ENCODE data around the gene LAMTOR2.
"Not testable (repeated sequence)": the region's sequence is repeated elsewhere in the genome, so short reads cannot be mapped to it uniquely, and the experiment has no call there.

Gene LAMTOR2

DNA sequence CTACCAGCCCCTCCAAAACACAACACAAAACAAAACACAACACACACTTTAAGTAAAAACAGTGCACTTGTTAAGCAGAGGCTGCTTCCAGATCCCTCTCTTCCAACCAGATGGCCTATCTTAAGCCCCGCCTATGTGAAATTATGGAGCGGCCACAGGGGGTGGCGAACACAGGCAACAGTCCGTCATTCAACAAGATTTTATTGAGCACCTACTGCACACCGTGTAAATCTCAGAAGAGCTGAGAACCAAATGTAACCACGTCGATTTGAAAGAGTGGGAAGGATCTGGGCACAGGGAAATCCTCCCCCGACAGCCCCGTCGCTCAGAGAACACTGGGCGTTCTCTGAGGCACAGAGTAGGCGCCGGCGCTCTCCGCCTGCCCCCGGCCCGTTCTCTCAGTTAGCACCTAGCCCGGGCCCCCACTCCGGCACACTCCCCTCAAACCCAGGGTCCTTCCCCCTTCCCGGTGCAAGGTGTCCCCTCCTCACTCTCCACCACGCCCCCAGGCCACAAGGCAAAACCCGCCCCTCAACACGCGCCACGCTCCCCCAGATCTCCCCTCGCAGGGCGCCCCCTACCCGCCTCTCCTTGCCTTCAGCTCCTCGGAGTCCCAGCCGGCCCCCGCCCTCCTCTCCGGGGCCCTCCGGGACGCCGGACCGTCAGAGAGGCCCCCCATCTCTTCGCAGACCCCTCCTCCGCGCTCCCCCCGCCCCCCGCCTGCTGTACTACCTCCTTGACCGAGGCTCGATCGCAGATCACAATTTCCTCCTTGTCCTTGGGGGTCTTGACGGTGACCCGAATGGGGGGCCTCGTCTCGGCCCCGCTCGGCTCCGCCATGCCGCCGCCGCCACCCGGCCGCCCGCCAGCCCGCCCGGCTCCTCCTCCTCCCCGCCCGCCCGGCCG lies 1.5 kb upstream of the LAMTOR2 start:
- DNase-seq (ENCODE audit: low spot score) = peak; percentile 40

DNA sequence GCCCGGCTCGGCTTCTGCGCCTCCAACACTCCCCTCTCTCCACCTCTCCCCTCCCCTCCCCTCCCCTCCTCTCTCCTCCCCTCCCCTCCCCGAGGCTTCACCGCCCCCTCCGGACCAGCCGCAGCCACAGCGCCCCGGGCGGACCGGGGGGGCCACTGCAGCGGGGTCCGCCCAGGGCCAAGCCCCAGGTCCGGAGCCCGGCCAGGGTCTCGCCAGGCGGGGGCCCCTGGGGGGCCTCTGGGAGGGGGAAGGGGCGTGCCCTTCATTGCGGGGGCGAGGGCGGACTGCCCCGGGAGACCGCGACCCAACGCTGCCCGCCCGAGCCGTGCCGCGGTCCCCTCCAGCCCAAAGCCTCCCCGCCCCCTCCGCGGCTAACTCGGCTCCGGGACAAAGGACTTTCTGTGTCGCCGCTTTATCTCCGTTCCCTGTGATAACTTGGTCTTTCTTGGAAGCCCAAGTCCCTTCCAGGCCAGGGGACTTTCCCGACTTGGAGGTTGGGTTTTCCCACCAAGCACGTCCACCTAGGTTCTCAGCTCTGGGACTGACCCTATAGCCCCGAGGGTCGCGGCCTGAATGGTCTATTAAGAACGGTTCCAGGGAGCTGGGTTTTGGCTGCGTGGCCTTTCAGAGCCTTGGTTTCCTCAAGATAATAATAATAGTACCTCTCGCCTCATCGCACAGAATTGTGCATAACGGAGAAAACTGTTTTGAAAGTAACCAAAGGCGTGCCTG lies 648 bp upstream of the LAMTOR2 start, which contains the start of gene UBQLN4:
Gene UBQLN4 (minus strand): TSS at position 31 of the 732 bp plus-strand sequence. CDS start 97 bp downstream, outside the sequence.
- DNase-seq (ENCODE audit: low spot score) = peak; percentile 86

DNA sequence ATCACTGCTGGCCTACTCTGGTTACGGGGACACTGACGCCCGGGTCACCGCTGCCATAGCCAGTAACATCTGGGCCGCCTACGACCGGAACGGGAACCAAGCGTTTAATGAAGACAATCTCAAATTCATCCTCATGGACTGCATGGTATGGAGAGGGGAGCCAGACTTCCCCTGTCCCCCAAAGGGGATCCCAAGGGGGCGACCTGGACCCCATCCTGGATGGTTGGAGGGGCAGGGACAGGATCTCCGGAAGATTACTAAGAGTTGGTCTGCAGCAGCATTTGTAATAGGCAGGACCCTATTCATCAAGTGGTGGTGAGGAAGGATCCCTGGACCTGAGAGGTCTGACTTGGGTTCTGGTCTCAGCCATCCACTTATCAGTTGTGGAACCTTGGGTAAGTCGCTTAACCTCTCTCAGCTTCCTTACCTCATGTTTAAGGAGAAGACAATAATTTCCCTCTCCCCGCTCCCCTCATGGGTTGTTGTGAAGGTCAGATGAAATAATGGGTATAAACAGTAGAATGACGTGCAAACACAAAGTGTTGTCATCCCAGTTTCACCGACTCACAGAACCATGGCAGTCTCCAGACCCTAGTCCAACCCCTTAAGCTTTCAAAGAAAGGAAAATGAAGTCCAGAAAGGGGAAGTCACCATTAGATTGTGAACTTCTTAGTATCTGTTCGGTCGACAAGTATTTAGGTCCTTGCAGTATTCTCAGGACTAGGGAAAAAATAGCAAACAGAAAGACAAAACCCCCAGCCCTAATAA lies 883 bp downstream of the LAMTOR2 start:
- DNase-seq (ENCODE audit: low spot score) = no peak

DNA sequence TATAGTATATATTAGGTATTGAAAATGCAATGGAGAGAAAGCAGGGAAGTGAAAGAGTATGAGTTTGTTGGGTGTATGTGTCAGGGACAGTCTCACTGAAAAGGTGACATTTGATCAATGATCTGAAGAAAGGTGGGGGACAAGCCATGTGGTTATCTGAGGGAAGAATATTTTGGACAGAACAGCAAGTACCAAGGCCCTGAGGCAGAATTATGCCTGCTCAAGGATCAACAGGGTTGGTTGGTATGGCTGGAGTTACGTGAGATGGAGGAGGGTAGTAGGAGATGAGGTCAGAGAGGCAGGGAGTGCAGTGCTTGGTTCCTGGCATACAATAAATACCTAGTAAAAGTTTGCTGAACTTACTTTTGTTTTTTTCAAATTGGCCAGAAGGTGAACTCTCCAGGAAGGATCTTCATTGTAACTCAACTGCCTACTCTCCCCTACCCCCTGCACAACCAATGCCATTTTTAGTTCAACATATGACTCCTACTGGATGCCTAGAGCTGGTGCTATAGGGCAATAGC lies 1.8 kb downstream of the LAMTOR2 start:
- DNase-seq (ENCODE audit: low spot score) = no peak

DNA sequence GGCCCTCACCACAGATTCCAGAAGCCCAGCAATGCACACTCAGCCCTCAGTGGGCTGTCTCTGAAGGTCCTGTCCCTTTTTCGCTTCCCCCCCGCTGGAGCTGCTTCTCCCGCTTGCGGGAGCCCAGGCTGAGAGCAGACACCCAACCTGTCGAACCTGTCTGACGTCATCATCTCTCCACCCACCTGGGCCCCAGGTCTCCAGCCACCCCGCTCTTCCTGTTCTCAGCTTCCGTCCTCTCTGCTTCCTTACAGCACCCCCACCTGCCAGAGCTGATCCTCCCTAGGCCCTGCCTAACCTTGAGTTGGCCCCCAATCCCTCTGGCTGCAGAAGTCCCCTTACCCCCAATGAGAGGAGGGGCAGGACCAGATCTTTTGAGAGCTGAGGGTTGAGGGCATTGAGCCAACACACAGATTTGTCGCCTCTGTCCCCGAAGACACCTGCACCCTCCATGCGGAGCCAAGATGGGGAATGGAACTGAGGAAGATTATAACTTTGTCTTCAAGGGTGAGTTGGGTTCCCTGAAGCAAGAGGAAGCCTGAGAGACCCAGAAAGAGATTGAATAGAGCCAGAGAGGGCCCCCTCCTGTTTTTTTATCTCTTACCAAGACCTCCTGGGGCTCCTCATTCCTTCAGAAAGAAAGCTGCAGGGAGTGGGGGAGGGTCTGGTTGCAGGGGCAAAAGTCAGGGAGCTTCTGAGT lies 6.5 kb downstream of the LAMTOR2 start, which contains the start of gene RAB25:
Gene RAB25 (plus strand): TSS at position 224 of the 700 bp plus-strand sequence. CDS start 241 bp downstream, at position 465.
- DNase-seq (ENCODE audit: low spot score) = no peak

DNA sequence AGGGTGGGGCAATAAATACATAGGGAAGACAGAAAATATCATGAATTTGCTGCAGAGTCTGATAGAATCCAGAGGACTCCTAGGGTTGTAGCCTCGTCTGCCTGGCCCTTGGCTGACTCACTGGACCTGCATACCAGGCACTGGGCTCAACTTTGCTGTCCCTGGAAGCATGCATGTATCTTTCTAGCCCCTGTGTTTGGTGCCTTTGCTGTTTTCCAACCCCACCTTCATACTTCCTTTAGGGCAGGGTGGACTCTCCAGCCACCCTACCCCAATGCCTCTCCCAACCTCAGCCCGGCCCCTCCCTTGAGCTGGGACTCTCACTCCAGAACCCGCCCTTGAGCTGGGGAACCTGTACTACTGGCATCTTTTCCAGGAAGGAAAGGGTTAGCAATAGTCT lies 7.6 kb downstream of the LAMTOR2 start:
- no peak for DNase-seq (ENCODE audit: low spot score)

DNA sequence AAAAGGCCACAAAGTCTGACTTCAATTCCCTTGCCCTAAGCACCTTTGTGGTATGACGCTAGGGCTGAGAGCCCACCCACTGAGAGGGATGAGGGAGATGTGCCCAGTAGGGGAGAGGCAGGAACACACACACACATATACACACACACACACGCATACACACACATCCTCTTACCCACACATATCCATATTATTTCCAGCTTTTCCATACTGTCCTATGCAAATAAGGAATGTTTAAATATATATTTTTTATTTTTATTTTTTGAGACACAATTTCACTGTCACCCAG lies 9.4 kb downstream of the LAMTOR2 start:
- no peak for DNase-seq (ENCODE audit: low spot score)

DNA sequence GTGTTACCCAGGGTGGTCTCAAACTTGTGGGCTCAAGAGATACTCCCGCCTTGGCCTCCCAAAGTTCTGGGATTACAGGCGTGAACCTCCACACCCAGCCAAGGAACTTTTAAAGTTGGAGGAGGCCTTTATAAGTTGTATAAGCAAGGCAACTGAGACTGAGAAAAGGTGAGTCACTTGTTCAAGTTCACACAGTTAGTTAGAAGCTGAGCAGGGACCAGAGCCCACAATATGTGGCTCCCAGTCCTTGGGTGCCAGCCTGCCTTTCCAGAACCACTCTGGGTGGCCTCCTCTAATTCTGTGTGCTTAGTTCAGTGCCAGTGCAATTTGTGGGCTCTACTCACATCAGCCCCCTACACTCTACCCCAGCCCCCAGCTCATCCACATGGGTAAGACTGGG lies 10.0 kb downstream of the LAMTOR2 start:
- no peak for DNase-seq (ENCODE audit: low spot score)

DNA sequence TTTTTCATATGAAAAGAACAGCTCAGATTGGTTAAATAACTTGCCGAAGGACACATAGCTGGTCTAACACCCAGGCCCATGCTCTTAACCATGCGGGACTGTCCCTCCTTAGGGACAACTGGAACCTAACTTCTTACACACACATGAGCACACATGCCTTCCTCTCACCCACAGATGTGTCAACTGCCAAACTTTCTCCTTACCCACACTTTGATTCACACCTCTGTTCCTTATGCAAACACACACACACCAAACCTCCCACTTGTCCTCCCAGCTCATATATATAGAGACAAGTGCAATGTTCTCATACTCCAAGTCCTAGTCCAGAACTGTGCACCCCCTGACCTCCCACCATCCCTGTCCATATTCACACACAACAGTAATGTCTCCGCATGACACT lies 10.6 kb downstream of the LAMTOR2 start:
- DNase-seq (ENCODE audit: low spot score) = no peak

DNA sequence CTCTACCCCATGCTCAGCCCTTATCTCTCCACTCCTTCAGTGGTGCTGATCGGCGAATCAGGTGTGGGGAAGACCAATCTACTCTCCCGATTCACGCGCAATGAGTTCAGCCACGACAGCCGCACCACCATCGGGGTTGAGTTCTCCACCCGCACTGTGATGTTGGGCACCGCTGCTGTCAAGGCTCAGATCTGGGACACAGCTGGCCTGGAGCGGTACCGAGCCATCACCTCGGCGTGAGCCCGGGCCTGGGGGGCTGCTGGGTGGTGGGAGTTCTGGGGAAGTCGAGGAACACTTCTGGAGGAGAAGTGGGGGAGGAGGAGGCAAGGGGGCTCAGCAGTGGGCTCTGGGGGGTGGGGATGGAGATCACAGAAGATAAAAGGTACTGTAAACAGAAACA lies 11.3 kb downstream of the LAMTOR2 start:
- no peak for DNase-seq (ENCODE audit: low spot score)

DNA sequence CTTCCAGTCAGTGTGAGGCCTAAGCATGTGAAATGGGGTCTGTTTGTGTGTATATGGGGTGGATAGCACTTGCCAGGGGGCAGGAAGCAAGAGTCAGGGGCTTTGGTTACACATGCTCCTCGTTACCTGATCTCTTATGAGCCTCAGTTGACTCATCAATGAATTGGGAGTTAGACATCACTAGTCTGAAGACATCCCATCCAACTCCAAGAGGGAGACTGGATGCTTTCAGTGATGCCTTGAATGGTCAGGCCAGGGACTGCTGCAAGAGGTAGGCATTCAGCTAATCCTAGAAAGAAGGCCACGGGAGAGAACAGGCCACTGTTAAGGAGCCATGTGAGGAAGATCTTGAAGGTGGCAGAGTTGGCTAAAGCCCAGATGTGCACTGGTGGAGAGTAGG lies 12.7 kb downstream of the LAMTOR2 start:
- no peak for DNase-seq (ENCODE audit: low spot score)

DNA sequence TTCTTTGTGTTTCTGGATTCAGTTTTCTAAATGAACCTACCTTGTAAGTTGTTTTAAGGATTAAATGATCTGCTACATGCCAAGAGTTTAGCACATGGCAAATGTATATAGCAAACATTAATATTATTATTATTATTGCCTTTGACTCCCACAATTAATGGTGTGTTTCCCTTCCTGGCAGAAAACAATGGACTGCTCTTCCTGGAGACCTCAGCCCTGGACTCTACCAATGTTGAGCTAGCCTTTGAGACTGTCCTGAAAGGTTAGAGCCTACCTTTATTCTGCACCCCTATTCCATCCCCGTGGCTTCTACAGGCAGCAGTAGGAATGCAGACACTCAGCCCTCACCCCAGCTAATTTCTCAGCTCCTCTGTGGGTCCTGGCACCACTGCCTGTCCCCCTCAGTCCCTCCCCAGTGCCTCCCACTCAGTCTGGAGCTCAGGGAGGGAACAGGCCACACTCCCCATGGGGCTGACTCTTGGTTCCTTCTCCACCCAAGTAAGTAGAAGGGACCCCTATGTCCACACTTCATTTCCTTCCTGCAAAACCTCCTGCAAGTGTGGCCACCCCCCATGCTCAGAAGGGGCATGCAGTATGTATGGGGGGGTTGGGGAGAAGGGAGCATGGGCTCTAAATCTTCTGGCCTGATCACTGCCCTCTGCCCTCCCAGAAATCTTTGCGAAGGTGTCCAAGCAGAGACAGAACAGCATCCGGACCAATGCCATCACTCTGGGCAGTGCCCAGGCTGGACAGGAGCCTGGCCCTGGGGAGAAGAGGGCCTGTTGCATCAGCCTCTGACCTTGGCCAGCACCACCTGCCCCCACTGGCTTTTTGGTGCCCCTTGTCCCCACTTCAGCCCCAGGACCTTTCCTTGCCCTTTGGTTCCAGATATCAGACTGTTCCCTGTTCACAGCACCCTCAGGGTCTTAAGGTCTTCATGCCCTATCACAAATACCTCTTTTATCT lies 15.2 kb downstream of the LAMTOR2 start:
- DNase-seq (ENCODE audit: low spot score) = no peak

DNA sequence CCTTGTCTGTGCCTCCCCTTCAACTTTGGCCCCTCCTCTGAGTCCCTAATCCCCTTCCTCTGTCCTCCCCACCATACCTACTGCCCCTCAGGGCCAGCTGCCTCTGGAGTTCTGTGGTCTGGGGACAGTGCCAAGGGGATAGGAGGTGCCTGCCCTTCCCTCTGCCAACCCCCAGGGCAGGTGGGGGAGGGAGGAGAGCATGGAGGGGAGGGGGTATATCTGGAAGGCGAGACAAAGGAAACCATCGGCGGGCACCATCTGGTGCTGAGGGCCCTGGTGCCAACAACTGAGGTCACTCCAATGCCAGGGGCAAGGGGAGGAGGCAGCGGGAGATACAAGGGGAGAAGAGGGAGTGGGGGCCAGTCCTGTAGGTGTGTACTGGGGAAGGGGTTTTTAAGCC lies 16.0 kb downstream of the LAMTOR2 start:
- no peak for DNase-seq (ENCODE audit: low spot score)

DNA sequence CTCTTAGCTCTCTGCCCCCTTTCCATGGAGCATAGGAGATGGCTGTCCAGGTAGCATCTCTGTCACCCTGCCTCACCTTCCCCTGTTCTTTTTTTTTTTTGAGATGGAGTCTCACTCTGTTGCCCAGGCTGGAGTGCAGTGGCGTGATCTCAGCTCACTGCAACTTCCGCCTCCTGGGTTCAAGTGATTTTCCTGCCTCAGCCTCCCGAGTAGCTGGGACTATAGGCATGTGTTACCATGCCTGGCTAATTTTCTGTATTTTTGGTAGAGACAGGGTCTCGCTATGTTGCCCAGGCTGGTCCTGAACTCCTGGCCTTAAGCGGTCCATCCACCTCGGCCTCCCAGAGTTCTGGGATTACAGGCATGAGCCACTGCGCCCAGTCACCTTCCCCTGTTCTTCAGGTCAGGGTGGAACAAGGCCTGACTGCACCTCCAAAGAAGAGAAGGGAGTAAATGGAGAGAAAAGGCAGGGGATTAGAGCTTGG lies 16.8 kb downstream of the LAMTOR2 start:
- not testable (repeated sequence) for DNase-seq (ENCODE audit: low spot score)

DNA sequence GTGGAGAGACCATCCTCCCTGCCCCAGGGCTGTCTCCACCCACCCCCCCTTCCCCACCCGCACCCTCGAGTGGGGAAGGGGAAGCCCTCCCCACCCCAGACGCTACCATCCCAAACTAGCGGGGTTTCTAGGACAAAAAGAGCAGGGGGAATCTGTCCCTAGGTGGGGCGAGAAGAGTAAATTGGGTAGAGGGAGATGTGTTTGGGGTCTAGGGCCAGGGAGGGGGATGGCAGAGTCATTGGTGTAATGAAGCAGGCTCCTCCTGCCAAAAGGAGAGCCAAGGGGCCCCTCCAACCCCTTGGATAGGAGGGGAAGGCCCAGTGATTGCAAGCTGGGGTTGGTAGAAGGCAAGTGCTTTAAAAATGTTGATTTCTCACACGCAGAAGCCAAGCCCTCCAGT lies 17.7 kb downstream of the LAMTOR2 start:
- no peak for DNase-seq (ENCODE audit: low spot score)

DNA sequence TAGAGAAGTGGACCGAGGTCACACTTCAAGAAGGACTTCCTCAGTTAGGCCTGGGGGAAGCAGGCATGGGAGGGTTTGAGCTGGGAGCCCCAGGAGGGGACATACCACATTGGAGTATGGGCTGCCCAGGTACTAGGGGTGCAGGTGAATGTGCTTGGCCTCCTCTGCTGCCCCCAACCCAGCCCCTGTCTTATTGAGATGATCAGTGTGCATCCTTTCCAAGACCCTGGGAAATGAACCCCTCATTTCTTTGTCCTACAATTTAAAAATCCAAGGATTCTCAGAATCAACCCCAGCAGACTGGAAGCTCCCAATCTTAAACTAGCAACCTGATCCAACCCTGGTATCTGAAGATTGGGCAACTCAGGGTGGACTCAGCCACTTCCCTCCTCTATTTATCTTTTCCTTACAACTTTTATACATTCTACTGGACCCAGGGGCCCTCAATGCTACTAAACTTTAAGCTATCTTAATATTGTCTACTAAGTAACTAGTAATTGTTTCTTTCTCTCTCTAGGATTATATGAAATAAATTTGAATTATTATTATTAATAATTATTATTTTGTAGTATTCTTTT lies 18.6 kb downstream of the LAMTOR2 start:
- DNase-seq (ENCODE audit: low spot score) = no peak

DNA sequence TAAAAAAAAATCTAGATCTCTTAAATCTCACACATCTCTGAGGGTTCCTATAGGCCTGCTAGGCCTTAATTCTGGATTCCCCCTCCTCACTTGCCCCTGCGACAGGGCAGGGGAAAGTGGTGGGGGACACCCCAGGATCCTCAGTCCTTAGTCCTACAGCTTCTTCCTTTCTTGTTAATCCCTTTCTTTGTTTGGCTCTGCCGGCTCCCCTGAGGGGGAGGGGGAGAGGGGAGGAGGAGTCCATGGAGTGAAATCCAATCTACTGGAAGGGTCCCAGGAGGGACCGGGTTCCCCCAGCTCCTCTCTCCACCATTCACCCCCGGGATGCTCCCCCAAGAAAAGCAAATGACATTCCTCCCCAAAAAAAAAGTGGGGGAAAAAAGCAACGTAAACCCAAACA lies 19.2 kb downstream of the LAMTOR2 start:
- DNase-seq (ENCODE audit: low spot score) = no peak

DNA sequence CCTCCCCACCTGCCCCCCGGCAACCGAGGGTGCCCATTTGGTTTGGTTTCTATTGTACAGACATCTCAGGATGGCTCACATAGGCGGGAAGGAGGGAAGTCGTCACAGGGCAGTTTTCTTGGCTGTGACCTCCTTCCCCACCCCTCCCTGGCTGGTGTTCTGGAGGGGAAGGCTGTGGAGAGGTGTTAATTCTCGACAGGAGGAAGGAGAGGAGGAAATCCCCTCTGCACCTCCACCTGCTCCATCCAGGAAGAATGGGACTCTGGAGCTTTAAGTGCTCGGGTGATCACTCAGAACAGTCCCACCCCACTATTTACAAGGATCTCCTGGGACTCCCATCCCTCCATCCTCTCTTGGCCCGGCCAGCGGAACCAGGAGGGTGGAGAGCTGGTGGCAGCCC lies 20.1 kb downstream of the LAMTOR2 start:
- DNase-seq (ENCODE audit: low spot score) = no peak

DNA sequence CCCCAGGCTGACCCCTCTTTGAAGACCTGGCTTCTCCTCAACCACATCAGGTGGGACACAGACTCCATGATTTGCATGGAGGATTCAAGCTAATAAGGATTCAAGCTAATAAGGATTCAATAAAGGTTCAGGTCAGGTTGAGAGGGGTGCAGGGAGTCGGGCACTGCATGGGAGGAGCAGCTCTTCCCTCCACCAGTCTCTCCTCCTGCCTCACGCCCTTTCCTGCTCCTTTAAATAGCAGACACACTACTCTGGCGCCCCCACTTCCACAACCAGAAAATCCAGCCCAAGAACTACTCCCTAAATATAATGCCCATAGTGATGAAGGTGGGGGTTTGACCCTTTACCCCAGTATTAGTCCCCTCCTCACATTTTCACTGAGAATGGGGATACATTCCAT lies 20.6 kb downstream of the LAMTOR2 start:
- no peak for DNase-seq (ENCODE audit: low spot score)

DNA sequence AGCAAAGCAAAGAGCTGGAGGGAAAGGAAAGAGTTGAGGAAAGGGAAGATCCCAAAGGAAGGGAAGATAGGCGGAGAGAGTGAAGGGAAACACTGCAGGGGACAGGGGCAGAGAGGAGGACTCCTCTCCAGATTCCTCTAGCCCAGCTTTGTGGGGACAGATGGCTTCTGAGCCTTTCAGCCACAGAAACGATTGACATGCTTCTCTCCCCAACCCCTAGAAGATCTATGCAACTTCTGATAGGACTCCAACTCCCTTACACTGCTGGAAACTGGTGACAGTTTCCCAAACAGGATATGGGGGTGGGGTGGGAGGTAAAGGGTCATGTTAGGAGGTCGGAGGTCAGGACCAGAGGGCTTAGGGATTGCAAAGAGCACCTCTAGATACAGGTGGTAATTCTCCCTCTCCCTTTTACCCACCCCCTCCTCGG lies 21.2 kb downstream of the LAMTOR2 start:
- no peak for DNase-seq (ENCODE audit: low spot score)

Data from pons (tissue), 1 donor.